Activated naive CD4-positive, alpha-beta T cell treated with anti-CD3 and anti-CD28 coated beads, Interleukin-2, amount 10 ng/mL, durations not matched to agents 7 days and 5 days (primary cell): ENCODE results near the gene COL5A3.
"Not testable (repeated sequence)": the region's sequence is repeated elsewhere in the genome, so short reads cannot be mapped to it uniquely, and the experiment has no call there.

Experiments used
- CTCF ChIA-PET: fragments of 350-600 bp; sonication (Branson Sonifier 250); formaldehyde crosslinking; loops from one replicate; lab custom pipeline; 2021; ENCODE audit warnings: antibody characterized with exemption; lab: Charles Lee
- DNase-seq: peaks from one replicate; pipeline ENCODE4 v3.0.0-alpha.2; 2020
- H3K27ac Mint-ChIP-seq: one replicate; pipeline ENCODE4 v1.8.0; 2021; ENCODE audit warnings: mild to moderate bottlenecking, moderate library complexity, mixed read lengths
- H3K27me3 Mint-ChIP-seq: one replicate; pipeline ENCODE4 v1.8.0; 2021; ENCODE audit warnings: mild to moderate bottlenecking, mixed read lengths
- H3K36me3 Mint-ChIP-seq: one replicate; pipeline ENCODE4 v1.8.0; 2021; ENCODE audit warnings: mixed read lengths
- H3K4me1 Mint-ChIP-seq: one replicate; pipeline ENCODE4 v1.8.0; 2021; ENCODE audit warnings: mixed read lengths
- H3K4me3 Mint-ChIP-seq: one replicate; pipeline ENCODE4 v1.8.0; 2021; ENCODE audit warnings: mild to moderate bottlenecking, moderate library complexity, mixed read lengths
- H3K9me3 Mint-ChIP-seq: one replicate; pipeline ENCODE4 v1.8.0; 2021; ENCODE audit warnings: mixed read lengths

COL5A3 gene

GRCh38 chr19:9946528-9947125 is 63.7 kb downstream of the COL5A3 start:
- DNase-seq, H3K4me1 Mint-ChIP-seq, H3K9me3 Mint-ChIP-seq, CTCF ChIA-PET, H3K4me3 Mint-ChIP-seq, H3K36me3 Mint-ChIP-seq, H3K27ac Mint-ChIP-seq: not testable (repeated sequence)
- H3K27me3 Mint-ChIP-seq = peaks cover 39% of the 10 kb centered on the region

- CTCF ChIA-PET = no interaction called here
- peaks cover 40% of the 10 kb centered on the region for H3K27me3 Mint-ChIP-seq
- no peaks in the 10 kb centered on the region for H3K4me1 Mint-ChIP-seq
- H3K9me3 Mint-ChIP-seq = peaks cover 7% of the 10 kb centered on the region
- H3K27ac Mint-ChIP-seq = no peak overlapping the region
- DNase-seq = no peak
- no peak overlapping the region for H3K4me3 Mint-ChIP-seq
- H3K36me3 Mint-ChIP-seq = no peaks in the 10 kb centered on the region
Measured at GRCh38 chr19:9945319-9945966, 64.9 kb downstream of the COL5A3 start.

GRCh38 chr19:9943744-9944143 is 66.6 kb downstream of the COL5A3 start:
- Mint-ChIP-seq H3K27ac (no peak overlapping the region), H3K9me3 (peaks cover 7% of the 10 kb centered on the region), H3K4me1 (no peaks in the 10 kb centered on the region), H3K36me3 (no peaks in the 10 kb centered on the region), H3K4me3 (no peak overlapping the region), H3K27me3 (peaks cover 50% of the 10 kb centered on the region)
- CTCF ChIA-PET = interaction anchor here (1.4 kb wide), 1 partner anchor 11 kb away, joined by 5 read pairs; no protein-coding TSS in a partner anchor
- DNase-seq = no peak

GRCh38 chr19:9941671-9942070 is 68.6 kb downstream of the COL5A3 start:
- Mint-ChIP-seq H3K27ac (no peak overlapping the region), H3K4me1 (peaks cover 6% of the 10 kb centered on the region), H3K9me3 (peaks cover 7% of the 10 kb centered on the region), H3K4me3 (no peak overlapping the region), H3K36me3 (no peaks in the 10 kb centered on the region), H3K27me3 (peaks cover 64% of the 10 kb centered on the region)
- CTCF ChIA-PET = no interaction called here
- no peak for DNase-seq

- peaks cover 67% of the 10 kb centered on the region for H3K27me3 Mint-ChIP-seq
- H3K36me3 Mint-ChIP-seq = no peaks in the 10 kb centered on the region
- H3K4me3 Mint-ChIP-seq = no peak overlapping the region
- H3K9me3 Mint-ChIP-seq = peaks cover 7% of the 10 kb centered on the region
- peaks cover 7% of the 10 kb centered on the region for H3K4me1 Mint-ChIP-seq
- DNase-seq = no peak
- CTCF ChIA-PET = no interaction called here
- no peak overlapping the region for H3K27ac Mint-ChIP-seq
Measured at GRCh38 chr19:9941231-9941630, 69.1 kb downstream of the COL5A3 start.

GRCh38 chr19:9940778-9941177 is 69.5 kb downstream of the COL5A3 start:
- no peaks in the 10 kb centered on the region for H3K36me3 Mint-ChIP-seq
- no peak overlapping the region for H3K4me3 Mint-ChIP-seq
- H3K27me3 Mint-ChIP-seq = peaks cover 71% of the 10 kb centered on the region
- peaks cover 7% of the 10 kb centered on the region for H3K9me3 Mint-ChIP-seq
- peaks cover 8% of the 10 kb centered on the region for H3K4me1 Mint-ChIP-seq
- H3K27ac Mint-ChIP-seq = no peak overlapping the region
- DNase-seq = no peak
- CTCF ChIA-PET = no interaction called here

- Mint-ChIP-seq H3K36me3 (peaks cover 3% of the 10 kb centered on the region), H3K9me3 (peaks cover 9% of the 10 kb centered on the region), H3K4me3 (no peak overlapping the region), H3K27me3 (peaks cover 75% of the 10 kb centered on the region), H3K4me1 (peaks cover 21% of the 10 kb centered on the region), H3K27ac (no peak overlapping the region)
- DNase-seq = no peak
- CTCF ChIA-PET = interaction anchor here (1.1 to 2.0 kb wide), 2 partner anchors 61 to 88 kb away, joined by 3 to 6 read pairs; no protein-coding TSS in a partner anchor
Measured at GRCh38 chr19:9939301-9939913, 70.9 kb downstream of the COL5A3 start.

- peaks cover 7% of the 10 kb centered on the region for H3K9me3 Mint-ChIP-seq
- peaks cover 23% of the 10 kb centered on the region for H3K4me1 Mint-ChIP-seq
- CTCF ChIA-PET = interaction anchor here (1.8 kb wide), 1 partner anchor 313 kb away, joined by 7 read pairs; no protein-coding TSS in a partner anchor
- DNase-seq = no peak
- H3K27ac Mint-ChIP-seq = no peak overlapping the region
- peaks cover 3% of the 10 kb centered on the region for H3K36me3 Mint-ChIP-seq
- no peak overlapping the region for H3K4me3 Mint-ChIP-seq
- peaks cover 80% of the 10 kb centered on the region for H3K27me3 Mint-ChIP-seq
Measured at GRCh38 chr19:9937001-9937411, 73.3 kb downstream of the COL5A3 start.

GRCh38 chr19:9936326-9937000 is 73.8 kb downstream of the COL5A3 start, which contains the start of gene OLFM2:
Gene OLFM2 (minus strand): TSS chr19:9936515. CDS start chr19:9936366, 149 bp downstream.
- Mint-ChIP-seq H3K36me3 (peaks cover 3% of the 10 kb centered on the region), H3K27me3 (peaks cover 82% of the 10 kb centered on the region), H3K4me3 (no peak within 1 kb of the TSS), H3K27ac (no peak within 1 kb of the TSS), H3K4me1 (peaks cover 23% of the 10 kb centered on the region), H3K9me3 (peaks cover 3% of the 10 kb centered on the region)
- CTCF ChIA-PET = no interaction called here
- DNase-seq = peak; percentile 32

GRCh38 chr19:9935506-9936325 is 74.6 kb downstream of the COL5A3 start:
- Mint-ChIP-seq H3K4me1 (peaks cover 26% of the 10 kb centered on the region), H3K27me3 (peaks cover 81% of the 10 kb centered on the region), H3K9me3 (peaks cover 3% of the 10 kb centered on the region), H3K4me3 (no peak overlapping the region), H3K36me3 (peaks cover 3% of the 10 kb centered on the region), H3K27ac (no peak overlapping the region)
- DNase-seq = no peak
- CTCF ChIA-PET = interaction anchor here (1.0 kb wide), 1 partner anchor 315 kb away, joined by 4 read pairs; no protein-coding TSS in a partner anchor

GRCh38 chr19:9934132-9934950 is 76.0 kb downstream of the COL5A3 start:
- Mint-ChIP-seq H3K9me3 (peaks cover 3% of the 10 kb centered on the region), H3K36me3 (peaks cover 3% of the 10 kb centered on the region), H3K27me3 (peaks cover 82% of the 10 kb centered on the region), H3K27ac (no peak overlapping the region), H3K4me3 (no peak overlapping the region), H3K4me1 (peaks cover 26% of the 10 kb centered on the region)
- peak; percentile 83 for DNase-seq
- CTCF ChIA-PET = interaction anchor here (1.0 to 6.2 kb wide), 2 partner anchors 94 to 316 kb away, joined by 4 to 66 read pairs; no protein-coding TSS in a partner anchor

- DNase-seq = no peak
- Mint-ChIP-seq H3K4me1 (peaks cover 26% of the 10 kb centered on the region), H3K36me3 (peaks cover 3% of the 10 kb centered on the region), H3K9me3 (peaks cover 3% of the 10 kb centered on the region), H3K27ac (no peak overlapping the region), H3K27me3 (peaks cover 77% of the 10 kb centered on the region), H3K4me3 (no peak overlapping the region)
- CTCF ChIA-PET = interaction anchor here (1.1 to 6.2 kb wide), 9 partner anchors 10 to 456 kb away, joined by 3 to 66 read pairs (median 4); no protein-coding TSS in a partner anchor
Measured at GRCh38 chr19:9932835-9933234, 77.5 kb downstream of the COL5A3 start.
